Fibroblast of skin of left biceps (primary cell): ENCODE results near the gene ZFYVE26.
A peak's percentile ranks its signal among the peaks of the same experiment; 100 is the strongest.
"Not testable (repeated sequence)": the region's sequence is repeated elsewhere in the genome, so short reads cannot be mapped to it uniquely, and the experiment has no call there.

Experiments
- DNase-seq, 2 experiments: peaks; one replicate each; pipeline ENCODE4 v3.0.0-alpha.2; 2013; ENCODE audit warnings: low read depth in 2 of 2

The ZFYVE26 gene

DNA sequence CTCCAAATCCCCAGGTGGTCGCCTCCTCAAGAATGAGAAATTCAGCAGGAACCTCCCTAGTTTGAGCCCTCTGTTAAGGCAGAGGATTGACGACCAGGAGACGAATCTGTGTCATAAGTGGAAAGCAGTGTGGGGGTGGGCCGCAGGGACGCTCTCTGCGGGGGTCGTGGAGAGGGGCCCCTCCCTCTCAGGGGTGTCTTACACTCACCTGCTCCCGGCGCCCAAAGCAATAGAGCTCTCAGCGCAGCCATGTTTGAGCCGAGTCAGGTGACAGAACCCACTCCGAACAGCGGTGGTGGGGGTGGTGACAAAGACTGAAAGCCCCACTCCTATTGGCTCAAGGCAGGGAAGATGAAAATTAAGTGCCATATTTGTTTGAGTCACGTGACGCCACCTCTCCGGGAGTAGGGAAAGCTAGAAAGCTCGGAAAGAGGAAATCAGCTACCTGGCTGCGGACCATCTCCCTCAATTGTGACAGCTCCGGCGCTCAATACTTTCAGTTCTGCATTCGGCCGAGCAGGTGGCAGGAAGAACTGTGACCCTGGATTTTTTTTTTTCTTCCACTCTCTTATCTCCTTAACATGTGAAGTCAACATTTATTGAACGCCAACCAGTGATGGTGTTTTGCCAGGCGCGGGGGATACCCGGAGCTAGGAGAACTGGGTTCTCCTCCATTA, at the start of gene ZFYVE26:
Gene ZFYVE26 (minus strand): TSS at position 265 of the 677 bp plus-strand sequence. CDS start 627 bp downstream, outside the sequence.
- peak; percentile 80 to 82 for DNase-seq

DNA sequence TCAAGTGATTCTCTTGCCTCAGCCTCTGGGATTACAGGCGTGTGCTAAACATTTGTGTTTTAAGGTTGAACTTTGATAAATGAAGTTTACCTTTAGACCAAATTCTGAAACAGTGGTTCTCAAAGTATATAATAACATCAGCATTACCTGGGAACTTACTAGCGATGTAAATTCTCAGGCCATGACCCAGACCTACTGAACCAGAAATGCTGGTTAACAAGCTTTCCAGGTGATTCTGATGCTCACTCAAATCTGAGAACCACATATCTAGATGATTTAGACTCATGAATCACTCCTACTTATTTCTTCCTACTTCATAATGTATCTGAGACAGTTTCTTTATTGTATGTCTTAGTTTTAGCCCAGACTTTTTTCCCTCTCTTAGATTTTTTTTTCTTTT, 46.8 kb upstream of the ZFYVE26 start:
- DNase-seq: no peak

DNA sequence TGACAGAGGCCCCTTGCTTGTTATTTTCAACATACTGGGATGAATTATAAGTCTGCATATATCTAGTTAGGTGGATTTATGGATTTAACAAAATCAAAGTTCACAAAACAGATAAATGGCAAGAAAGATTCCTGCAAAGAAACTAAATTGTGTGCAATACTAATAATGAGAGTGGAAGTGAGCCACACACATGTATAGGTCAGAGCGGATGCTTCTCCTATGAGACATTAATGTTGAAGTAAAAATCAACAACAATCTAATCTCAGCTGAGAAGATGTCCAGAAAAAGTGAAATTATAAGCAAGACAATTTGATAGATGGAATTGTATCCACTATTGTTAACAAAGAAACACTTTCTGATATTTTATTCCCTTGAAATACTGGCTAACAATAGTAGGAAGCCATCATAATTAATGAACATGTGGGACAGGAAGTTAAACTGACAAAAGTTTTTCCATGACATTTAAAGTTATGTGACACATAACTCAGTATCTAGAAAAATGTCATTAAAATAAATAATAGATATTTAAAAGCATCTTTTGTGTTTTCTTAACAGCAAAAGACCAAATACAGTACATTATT, 42.9 kb upstream of the ZFYVE26 start:
- DNase-seq: no peak

DNA sequence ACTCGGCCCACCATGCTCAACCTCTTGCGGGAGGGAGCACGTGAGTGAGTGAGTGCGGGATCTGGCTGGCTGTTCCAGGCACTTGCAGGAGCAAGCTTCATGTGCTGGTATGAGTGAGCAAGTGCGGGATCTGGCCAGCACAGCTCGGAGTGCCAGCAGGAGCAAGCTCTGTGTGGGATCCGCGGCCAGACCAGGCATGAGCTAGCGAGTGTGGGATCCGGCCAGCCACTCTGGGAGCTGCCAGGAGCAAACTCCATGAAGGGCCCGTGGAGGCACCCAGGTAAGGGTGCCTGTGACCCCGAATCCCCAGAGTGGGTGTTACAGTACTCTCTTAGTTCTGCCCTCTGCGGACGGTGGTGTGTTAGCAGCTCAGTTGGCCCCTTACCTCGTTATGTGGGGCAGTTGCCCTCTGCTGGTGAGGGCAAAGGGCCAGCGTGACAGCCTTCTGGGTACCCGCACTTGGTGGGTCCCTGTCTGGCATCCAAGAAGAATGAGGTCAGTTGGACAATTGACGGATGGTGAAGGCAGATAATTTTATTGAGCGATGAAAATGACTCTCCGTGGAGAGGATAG, 41.5 kb upstream of the ZFYVE26 start:
- DNase-seq: no peak

DNA sequence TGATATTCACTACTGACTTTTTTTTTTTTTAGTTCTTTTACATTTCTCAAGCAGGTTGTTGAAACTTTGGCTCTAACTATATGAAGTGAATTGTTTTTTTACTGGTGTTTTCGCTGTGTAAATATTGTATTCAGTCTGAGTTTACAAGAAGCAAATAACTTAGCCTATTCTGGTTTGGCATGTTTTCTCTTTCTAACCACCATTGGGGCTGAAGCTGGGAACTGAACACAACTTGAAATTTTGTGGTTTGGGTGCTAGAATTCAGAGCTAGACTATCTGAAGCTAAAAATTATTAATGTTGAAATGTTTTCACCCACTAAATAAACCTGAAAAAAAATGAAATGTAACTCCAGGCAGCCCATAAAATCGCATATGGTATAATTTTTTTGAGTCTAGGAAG, 40.4 kb upstream of the ZFYVE26 start:
- peak; percentile 29 to 36 for DNase-seq

DNA sequence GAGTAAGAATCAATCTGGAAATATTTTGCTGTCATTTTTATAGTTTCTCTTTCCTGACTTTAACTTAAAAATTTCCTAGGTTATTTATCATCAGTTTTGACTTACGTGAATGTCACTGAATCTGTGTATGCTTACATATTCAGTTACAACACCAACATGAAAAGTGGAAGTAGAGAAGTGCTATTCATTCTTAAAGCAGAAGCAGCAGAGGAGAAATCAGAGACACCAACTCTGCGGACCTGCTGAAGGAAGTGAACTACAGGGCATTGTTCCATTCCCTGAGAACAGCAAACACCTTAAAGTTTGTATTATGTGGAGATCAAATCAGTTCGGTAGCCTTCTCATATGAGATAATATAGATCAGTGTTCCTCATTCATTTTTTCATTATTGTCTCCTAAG, 37.3 kb upstream of the ZFYVE26 start:
- no peak for DNase-seq

DNA sequence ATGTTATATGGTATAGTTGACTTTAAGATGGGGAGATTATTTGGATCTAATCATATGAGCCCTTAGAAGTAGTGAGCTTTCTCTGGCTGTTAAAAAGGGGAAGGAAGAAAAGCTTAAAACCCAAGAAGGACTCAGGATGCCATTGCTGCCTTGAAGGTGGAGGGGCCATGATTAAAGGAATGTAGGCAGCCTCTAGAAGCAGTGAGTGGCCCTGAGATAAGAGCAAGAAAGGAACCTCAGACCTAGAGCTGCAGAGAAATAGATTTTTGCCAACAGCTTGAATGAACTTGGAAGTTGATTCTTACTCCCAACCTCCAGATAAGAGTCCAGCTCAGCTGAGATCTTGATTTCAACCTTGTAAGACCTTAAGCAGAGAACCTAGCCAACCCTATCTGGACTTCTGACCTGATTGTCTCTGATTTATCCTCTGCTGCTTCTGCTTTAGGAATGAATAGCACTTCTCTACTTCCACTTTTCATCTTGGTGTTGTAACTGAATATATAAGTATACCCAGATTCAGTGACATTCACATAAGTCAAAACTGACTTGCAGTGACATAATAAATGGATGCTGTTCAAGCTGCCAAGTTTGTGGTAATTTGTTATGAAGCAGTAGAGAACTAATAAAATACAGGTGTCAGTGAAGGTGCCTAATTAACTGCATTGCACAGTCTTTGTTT, 36.7 kb upstream of the ZFYVE26 start:
- DNase-seq: no peak

DNA sequence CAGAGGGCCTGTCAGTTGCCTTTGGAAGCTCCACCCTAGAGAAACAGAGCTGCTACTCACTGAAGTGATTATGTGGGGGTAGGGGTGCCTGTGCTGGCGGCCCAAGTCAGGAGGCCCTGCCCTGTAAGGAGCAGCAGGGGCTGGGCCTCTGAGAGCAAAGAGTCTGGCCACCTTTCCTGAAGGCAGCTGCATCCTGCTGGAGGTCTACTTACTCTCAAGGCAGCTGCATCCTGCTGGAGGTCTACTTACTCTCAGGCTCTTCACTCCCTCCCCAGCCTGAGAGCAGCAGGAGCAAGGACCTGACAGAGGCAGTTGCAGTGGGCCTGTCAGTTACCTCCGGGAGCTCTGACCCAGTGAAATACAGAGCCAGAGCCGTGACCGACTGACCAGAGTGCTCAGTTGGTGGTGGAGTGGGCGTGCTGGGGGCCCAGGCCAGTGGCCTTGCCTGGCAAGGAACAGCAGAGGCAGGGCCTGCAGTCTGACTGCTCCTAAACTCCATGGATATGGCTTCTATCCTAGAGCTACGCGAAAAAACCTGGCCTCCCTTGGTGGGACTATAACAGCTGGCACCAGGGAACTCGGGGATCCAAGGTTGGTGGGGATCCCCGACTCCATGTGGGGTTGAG, 35.5 kb upstream of the ZFYVE26 start:
- no peak for DNase-seq

DNA sequence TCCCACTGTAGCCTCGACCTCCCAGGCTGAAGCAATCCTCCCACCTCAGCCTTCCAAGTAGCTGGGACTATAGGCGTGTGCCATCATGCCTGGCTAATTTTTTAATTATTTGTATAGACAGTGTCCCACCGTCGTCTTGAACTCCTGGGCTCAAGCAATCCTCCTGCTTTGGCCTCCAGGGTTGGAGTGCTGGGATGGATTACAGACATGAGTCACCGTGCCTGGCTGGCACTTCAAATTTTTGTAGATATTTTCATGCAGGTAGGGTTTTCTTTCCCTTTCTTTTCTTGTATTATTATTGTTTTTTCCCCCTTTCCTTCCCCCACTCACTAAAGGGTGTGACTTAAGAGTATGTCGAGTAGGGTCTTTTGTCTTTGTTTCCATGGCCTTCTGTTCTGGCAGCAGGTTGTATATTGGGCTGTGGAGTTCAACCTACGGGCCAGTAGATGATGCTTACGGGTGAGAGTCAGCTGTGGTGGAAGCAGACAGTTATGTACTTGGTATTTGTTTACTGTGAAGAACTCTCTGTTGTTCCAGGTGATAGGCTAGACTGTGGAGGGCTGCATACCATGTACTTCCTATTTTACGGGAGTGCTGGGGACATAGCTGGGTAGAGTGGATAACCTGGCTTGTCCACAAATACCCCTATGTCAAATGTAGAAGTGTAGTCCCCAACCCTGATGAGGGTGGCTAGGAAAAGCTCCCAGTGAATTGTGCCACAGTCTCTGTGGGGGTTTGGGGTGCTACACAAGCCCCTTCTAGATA, 33.9 kb upstream of the ZFYVE26 start:
- DNase-seq: no peak

DNA sequence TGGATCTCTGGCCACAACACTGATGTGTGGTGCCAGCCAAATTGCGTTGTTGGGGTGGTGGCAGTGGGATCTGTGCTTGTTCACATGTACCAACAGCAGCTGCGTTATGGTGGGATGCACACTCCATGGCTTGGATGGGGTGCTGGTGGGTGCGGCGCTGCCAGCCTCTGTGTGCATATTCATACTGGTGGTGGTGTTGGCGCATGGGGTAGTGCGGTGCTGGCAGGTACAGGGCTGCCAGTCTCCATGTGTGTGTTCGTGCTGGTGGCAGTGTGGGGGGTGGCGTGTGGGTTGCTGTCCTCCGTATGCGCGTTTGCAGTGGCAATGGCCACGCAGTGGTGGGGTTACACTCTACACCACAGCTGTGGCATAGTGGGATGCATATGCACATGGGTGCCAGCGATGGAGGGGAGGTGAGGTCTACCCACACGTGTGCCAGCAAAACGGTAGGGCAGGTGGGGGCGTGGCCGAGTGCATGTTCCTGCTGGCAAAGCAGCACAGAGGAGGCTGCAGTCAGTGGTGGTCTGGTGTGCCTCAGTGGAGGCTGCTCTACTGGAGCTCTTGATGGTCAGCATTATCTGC, 29.7 kb upstream of the ZFYVE26 start:
- no peak for DNase-seq

DNA sequence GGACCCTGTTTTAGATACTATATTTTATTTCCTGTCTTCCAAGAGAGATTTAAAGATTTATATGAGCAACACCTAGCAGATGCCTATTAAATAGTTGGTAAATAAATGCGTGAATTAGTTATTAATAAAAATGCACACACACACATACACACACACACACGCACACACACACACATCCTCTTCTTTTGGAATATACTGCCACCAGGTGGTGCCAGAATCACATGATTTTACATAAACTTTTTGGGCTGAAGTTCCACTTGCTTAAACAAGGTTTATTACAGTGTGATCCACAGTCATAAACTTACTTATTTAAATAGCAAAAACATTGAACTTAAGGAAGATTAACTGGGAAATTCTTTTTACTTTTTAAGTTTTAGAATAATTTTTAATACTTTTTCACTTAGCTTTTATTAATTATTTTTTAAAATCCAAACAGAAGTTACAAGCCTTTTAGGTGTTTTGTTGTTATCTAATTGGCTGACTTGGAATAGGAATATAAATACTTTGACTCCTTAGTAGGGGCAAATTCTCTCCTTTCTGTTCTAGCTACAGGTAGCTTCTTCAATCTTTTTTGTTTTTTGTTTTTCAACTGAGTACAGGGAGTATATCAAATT, 20.7 kb upstream of the ZFYVE26 start:
- DNase-seq: peak; percentile 61 to 67

DNA sequence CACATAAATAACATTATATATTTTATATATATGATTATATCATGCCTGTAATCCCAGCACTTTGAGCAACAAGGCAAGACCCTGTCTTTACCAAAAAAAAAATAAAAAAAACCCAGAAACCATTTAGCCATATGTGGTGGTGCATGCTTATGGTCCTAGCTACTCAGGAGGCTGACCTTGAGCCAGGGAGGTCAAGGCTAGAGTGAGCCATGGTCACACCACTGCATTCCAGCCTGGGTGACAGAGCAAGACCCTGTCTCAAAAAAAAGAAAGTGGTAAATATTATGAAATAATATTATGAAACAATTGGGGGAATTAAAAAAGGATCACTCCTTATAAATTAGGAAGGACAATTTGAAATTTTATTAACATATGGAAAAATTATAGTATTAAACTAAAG, 19.2 kb upstream of the ZFYVE26 start:
- DNase-seq: no peak

DNA sequence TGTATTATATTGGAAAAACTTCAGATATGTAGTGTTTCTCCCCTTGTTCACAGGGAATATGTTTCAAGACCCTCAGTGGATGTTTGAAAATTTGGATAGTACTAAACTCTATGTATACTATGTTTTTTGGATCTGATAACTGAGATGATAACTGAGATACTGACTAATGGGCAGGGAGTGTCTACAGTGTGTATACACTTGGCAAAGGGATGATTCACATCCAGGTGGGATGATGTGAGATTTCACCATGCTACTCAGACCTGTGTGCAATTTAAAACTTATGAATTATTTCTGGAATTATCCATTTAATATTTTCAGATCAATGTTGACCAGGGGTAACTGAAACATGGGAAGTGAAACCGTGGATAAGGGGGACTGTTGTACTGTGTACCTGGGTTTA, 17.0 kb upstream of the ZFYVE26 start:
- no peak for DNase-seq

DNA sequence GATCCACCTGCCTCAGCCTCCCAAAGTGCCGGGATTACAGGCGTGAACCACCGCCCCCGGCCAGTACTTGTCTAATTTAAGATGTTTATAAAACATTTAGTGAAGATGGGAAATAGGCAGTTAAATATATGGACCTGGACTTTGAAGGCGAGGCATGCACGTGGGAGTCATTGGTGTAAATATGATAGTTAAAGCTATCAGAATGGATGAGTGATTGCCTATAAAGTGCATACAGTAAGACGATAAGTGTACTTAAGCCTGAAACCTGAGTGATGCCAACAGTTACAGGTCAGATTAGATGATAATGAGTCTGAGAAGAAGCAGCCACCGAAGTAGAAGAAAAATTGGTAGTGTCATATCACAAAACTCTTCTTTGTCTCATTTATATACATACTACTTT, 14.7 kb upstream of the ZFYVE26 start:
- no peak for DNase-seq

DNA sequence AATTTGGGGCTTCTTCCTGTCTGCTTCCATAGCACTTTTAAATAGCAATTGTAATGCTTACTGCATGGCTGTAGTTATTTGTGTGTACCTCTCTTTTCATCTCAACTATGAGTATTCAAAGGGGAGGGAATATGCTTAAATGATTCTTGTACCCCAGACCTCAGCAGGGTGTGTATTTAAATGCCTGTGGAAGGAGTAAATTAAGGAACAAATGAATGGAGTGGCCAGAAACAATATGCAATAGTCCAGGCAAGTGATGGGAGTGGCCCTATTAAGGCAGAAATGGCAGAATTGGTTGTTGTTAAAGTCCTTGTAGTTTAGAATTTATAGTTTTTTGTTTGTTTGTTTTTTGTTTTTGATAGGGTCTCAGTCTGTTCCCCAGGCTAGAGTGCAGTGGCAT, 4.7 kb upstream of the ZFYVE26 start:
- no peak for DNase-seq

DNA sequence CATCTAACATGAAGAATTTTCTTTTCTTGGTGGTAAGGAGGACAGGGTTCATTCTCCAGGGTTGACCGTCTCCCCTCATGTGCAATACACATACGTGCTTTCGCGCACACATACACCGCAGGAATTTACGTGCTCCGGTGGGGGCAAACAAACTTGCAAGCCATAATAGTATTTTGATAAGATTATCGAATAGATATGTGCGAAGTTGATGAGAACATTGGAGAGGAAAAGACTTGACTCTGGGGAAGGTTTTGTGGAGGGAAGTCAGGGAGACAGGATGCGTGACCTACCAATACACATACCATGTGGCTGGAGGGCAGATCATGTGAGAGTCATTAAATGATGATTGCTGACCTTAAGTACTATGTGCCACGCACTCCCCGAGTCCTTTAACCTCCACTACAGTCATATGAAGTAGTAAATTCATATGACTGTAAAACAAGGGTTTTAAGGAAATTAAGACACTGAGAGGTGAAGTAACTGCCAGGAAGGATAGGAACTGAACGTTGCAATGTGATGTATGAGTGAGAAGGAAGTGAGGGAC, 4.1 kb upstream of the ZFYVE26 start:
- no peak for DNase-seq

DNA sequence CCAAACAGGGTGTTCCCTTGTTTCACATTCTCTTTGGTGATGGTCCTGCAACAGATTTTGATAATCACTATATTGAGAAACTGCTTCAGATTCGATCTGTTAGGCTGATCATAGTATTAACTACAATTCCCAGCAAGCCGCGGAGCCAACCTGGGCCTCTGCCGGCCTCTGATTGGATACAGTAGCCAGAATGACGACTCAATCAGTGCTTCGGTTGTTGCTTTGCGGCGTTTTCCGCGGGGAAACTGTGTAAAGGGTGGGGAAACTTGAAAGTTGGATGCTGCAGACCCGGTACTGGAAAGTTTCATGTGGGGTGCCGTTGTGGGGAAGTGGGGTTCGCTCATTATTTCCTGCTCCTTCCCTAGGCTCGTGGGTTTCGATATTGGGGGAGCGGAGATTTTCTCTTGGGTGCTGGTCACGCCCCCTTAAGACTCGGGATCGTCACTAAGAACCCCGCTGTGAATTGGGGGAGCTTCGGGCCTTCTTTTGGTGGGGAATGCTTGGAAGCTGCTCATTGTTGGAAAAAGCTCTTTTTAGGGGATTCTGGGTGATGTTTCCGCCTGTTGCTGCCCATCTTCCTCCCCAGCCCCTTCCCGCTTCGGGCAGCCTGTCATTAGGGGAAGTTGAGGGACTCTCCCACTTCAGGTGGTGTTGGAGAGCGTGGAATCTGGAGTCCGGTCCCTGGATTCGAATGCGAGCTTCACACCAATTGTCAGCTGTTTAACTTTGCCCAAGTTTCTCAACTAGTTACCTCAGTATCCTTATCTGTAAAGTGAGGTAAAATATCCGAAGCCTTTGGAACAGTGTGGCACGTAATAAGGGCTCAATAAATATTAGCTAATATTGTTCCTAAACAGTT, 3.4 kb upstream of the ZFYVE26 start, which contains the start of gene RAD51B:
Gene RAD51B (plus strand): TSS at position 217 of the 859 bp plus-strand sequence.
- peak; percentile 64 to 65 for DNase-seq

DNA sequence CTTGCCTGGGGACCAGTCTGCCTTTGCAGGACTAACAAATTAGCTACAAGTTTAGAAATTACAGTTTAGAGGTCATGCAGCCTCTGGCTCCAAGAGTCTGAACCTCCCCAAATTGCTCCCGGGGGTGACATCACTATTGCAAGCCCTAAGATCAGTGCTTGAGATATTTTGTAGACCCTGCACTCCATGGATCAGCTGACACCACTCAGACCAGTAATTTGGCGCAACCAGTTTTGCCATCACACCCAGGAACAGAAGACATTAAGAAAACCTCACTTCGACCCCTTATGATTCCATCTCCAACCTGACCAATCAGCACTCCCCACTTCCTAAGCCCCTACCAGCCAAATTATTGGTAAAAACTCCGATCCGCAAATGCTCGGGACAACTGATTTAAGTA, 2.1 kb upstream of the ZFYVE26 start:
- DNase-seq: not testable (repeated sequence)

DNA sequence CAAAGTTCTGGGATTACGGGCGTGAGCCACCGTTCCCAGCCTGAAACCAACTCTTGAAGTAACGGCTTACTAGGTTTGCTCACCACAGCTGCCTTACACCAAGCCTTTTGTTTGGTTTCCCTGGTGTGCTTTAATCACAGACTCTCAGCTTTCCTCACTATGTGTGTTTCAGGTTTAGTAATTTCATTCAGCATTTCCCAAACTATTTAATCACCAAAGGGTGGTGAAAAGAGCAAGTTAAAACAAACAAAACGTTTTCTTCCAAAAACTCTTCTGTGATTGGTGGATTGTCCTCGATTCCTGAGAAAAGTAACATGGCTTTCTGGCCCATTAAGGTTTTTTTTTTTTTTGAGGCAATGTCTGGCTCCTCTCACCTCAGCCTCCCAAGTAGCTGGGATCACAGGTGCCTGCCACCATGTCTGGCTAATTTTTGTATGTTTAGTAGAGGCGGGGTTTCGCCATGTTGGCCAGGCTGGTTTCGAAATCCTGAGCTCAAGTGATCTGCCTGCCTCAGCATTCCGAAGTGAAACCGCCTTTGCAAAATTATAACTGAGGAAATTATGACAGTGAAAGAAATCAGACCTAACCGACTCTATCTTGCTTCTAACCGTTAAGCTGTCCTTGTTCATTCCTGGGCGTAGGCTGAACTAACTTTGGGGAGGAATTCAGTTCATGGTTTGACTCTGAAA, 1.5 kb upstream of the ZFYVE26 start:
- no peak for DNase-seq
